Lung (tissue), 12 donors: ENCODE results near the gene ZNF205. TPM values are rescaled to one million over a fixed set of nuclear protein-coding genes. Genes with fewer than 3 reads are reported as not detected.

Experiments used
- ATAC-seq: fragments of 200-7000 bp; cut with Tn5 transposase; one replicate; pipeline ENCODE4 v1.9.1; 2020; ENCODE audit warnings: moderate number of reproducible peaks; ENCODE audit not compliant: insufficient read depth, low FRiP score
- DNase-seq, 3 donors: peaks; one replicate each; pipeline ENCODE4 v3.0.0-alpha.2; 2013 to 2017
- H3K27ac ChIP-seq, 2 donors: one replicate each; pipeline ENCODE4 v1.5.1; 2013; ENCODE audit warnings: mild to moderate bottlenecking in 2 of 2, moderate library complexity in 2 of 2, control low read depth in 1 of 2, inconsistent platforms in 1 of 2, low read depth in 1 of 2, low read length in 1 of 2
- H3K27me3 ChIP-seq, 3 donors: one replicate each; pipeline ENCODE4 v1.5.1; 2013; ENCODE audit warnings: low read length in 2 of 3; ENCODE audit not compliant: control insufficient read depth in 3 of 3, insufficient read depth in 3 of 3
- H3K36me3 ChIP-seq, 4 donors: one replicate each; pipeline ENCODE4 v1.5.1; 2013; ENCODE audit warnings: low read length in 4 of 4, mild to moderate bottlenecking in 1 of 4, moderate library complexity in 1 of 4; ENCODE audit not compliant: control insufficient read depth in 4 of 4, insufficient read depth in 4 of 4
- H3K4me1 ChIP-seq, 5 donors: one replicate each; pipeline ENCODE4 v1.5.1; 2013; ENCODE audit warnings: low read length in 5 of 5, mild to moderate bottlenecking in 2 of 5, moderate library complexity in 1 of 5; ENCODE audit not compliant: control insufficient read depth in 5 of 5, insufficient read depth in 5 of 5
- H3K4me3 ChIP-seq: one replicate; pipeline ENCODE4 v1.5.1; 2013; ENCODE audit warnings: mild to moderate bottlenecking, control low read depth, moderate library complexity
- H3K9ac ChIP-seq, 2 donors: one replicate each; pipeline ENCODE4 v1.5.1; 2013; ENCODE audit warnings: low read length in 2 of 2, control low read depth in 1 of 2; ENCODE audit not compliant: insufficient read depth in 1 of 2
- H3K9me3 ChIP-seq, 4 donors: one replicate each; pipeline ENCODE4 v1.5.1; 2013; ENCODE audit warnings: low read length in 3 of 4, mild to moderate bottlenecking in 1 of 4, moderate library complexity in 1 of 4; ENCODE audit not compliant: control insufficient read depth in 4 of 4, insufficient read depth in 3 of 4
- WGBS, 2 donors: extraction: QIAGEN DNeasy Blood & Tissue Kit; methylation state at CpG; one replicate each; pipeline ENCODE4 v1.1.7; 2013; 5-methylcytosine and 5-hydroxymethylcytosine counted together
- polyA plus RNA-seq, 2 donors: library from polyadenylated mRNA; stranded (reverse); fragments of 200-250 nt; gene quantifications; one replicate each; pipeline ENCODE4 v1.2.1, GENCODE V29; 2013
- total RNA-seq, 2 donors: library from RNA; depleted of rRNA in 1 of 2; stranded (reverse); fragments of >200 nt in 1 of 2; gene quantifications; one replicate each; pipeline ENCODE4 v1.2.1, GENCODE V29; 2014 to 2021
- TF ChIP-seq, protein P1 (sequence below): IDR thresholded peaks from 2 replicates; pipeline ENCODE4 v1.5.1; 2012; ENCODE audit warnings: mild to moderate bottlenecking; ENCODE audit errors: control extremely low read depth, extremely low read depth
- donor health status: control.
- donor health status: control.
- donor health status: Bipolar disorder and iron deficiency.
- donor health status: healthy.
- donor health status: DM: yes; HTN: yes; CAD: no.

ZNF205 gene
- total and polyA plus RNA-seq, 4 donors, result 9.8 to 33.0 (median 11.5) TPM

DNA sequence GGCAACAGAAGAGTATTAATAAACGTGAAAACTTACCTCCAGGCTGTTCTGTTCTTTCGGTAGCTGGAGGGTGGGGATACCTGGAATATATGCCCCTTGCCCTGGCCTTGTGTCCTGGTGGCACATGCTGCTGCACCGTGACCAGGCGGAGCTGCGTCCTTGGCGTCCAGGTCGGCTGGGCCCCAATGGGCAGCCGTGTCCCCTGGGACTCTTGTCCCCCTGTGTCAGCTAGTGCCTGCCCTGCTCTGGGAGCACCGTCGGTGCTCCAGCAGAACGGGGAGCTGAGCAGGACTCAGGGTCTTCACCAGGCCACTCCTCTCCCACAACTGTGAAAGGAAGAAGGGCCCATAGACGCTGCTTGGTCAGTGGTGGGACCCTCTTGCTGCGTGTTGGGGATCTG lies 30.4 kb downstream of the ZNF205 start:
- H3K9ac ChIP-seq, result no peak overlapping the region
- TF ChIP-seq, protein P1, sequence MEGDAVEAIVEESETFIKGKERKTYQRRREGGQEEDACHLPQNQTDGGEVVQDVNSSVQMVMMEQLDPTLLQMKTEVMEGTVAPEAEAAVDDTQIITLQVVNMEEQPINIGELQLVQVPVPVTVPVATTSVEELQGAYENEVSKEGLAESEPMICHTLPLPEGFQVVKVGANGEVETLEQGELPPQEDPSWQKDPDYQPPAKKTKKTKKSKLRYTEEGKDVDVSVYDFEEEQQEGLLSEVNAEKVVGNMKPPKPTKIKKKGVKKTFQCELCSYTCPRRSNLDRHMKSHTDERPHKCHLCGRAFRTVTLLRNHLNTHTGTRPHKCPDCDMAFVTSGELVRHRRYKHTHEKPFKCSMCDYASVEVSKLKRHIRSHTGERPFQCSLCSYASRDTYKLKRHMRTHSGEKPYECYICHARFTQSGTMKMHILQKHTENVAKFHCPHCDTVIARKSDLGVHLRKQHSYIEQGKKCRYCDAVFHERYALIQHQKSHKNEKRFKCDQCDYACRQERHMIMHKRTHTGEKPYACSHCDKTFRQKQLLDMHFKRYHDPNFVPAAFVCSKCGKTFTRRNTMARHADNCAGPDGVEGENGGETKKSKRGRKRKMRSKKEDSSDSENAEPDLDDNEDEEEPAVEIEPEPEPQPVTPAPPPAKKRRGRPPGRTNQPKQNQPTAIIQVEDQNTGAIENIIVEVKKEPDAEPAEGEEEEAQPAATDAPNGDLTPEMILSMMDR, result no peak
- no peaks in the 10 kb centered on the region for H3K4me1 ChIP-seq
- H3K4me3 ChIP-seq, result no peak overlapping the region
- peaks cover 0 to 38% (median 5%) of the 10 kb centered on the region in 4 donors for H3K36me3 ChIP-seq
- no peak for ATAC-seq
- DNase-seq, result no peak
- H3K9me3 ChIP-seq, result no peaks in the 10 kb centered on the region
- WGBS, 2 donors, result 95% methylated on average over 13 of the region's 13 CpGs
- peak overlapping the region in 1 of 2 donors; percentile 81 for H3K27ac ChIP-seq
- H3K27me3 ChIP-seq, result no peaks in the 10 kb centered on the region

DNA sequence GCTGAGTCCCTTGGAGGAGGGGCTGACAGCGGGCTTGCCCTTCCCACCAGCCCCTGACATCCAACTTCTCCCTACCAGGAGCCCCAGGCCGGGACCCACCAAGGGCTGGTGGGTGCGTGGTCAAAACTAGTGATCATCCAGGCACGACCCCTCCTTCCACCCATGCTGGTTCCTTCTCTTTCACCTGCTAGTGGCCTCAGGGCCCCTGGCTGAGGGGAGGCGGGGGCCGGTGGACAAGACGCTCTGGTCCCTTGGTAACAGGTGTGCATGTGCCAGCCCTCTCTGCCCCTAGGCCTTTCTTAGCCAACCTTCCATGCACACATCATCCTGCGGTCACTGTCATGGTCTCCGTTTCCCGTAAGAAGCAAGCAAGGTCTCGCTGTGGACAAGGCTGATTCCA lies 30.8 kb downstream of the ZNF205 start:
- WGBS, 2 donors, result 94% methylated on average over 11 of the region's 11 CpGs
- Histone ChIP-seq H3K4me3 (no peak overlapping the region), H3K9me3 (no peaks in the 10 kb centered on the region), H3K27ac (peak overlapping the region in 1 of 2 donors; percentile 81), H3K4me1 (no peaks in the 10 kb centered on the region), H3K9ac (no peak overlapping the region), H3K27me3 (no peaks in the 10 kb centered on the region), H3K36me3 (peaks cover 0 to 34% (median 5%) of the 10 kb centered on the region in 4 donors)
- TF ChIP-seq, protein P1, result no peak
- ATAC-seq, result no peak
- DNase-seq, result no peak

DNA sequence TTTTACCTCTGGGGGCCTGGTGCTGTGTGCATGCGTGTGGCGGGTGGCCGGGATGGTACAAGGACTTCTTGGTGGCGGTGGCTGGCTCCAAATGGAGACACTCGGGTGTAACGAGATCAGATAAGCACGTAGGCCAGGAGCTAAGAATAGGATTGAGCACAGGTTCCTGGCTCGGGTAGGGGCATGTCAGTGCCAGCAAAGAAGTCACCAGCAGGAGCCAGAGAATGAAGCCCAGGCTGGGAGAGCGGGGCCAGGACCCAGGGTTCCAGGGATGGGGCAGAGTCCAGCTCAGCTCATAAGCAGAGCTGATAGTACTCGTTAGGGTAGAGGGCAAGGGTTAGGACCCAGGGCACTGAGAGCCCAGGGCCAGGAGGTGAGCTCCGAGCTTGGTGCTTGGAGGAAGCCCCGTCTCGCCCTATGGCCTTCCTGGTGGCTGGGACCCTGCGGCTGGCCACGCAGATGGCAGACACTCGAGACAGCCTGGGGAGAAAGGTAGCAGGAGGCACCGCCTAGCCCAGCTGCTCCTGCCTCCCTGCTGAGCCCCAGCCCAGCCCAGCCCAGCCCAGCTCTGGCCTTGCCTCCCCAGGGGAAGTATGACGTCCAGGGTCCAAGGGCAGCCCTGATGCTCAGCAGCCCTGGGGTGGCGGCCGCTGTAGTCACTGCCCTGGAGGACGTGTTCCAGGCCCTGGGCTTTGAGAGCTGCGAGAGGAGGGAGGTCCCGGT lies 31.4 kb downstream of the ZNF205 start:
- Histone ChIP-seq H3K4me3 (no peak overlapping the region), H3K36me3 (peaks cover 0 to 31% (median 5%) of the 10 kb centered on the region in 4 donors), H3K4me1 (no peaks in the 10 kb centered on the region), H3K9me3 (no peaks in the 10 kb centered on the region), H3K27me3 (no peaks in the 10 kb centered on the region), H3K27ac (peak overlapping the region in 1 of 2 donors; percentile 87), H3K9ac (no peak overlapping the region)
- TF ChIP-seq, protein P1, result no peak
- no peak for ATAC-seq
- 85 to 86% methylated on average over 23 of the region's 23 CpGs for WGBS, 2 donors
- DNase-seq, result no peak
